ENCODE data around the gene MNAT1.
A peak's percentile ranks its signal among the peaks of the same experiment; 100 is the strongest.

MNAT1 gene

DNA sequence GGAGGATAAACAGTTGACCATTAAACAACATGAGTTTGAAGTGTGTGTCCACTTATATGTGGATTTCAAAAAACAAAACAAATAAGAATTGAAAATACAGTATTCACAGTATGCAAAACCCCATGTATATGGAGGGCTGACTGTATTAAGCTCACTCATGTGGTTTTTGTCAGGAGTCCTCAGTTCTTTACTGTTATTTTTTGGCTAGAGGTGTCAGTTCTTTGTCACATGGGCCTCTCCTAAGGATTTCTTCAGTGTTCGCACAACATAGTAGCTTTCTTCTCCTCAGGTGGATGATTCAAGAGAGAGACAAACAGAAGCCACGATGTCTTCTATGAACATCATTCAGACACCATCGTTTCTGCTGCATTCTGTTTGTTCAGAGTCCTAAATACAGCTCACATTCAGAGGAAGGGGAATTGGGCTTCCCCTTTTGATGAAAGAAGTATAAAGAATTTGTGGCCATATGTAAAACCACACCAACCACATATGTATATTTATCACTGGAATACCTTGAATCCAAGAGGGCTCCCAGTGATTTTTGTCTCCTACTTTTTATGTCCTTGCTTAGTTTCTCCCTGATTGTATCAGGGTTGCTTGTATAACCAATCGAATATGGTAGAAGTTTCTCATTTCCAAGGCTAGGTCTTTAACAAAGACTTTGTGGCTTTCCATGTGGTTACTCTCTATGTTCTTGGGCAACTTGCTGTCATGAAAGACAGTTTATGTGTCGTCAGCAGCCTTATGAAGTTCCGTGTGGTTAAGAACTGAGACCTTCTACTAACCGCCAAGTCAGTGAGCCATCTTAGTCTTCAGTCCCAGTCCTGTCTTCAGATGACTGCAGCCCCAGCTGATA, 18.9 kb downstream of the MNAT1 start:
- Mint-ChIP-seq H3K27me3 (ENCODE audit: low read depth, poor library complexity) (no peaks in the 10 kb centered on the region), H3K36me3 (ENCODE audit: low read depth) (peaks cover 33% of the 10 kb centered on the region), H3K4me1 (peaks cover 20% of the 10 kb centered on the region), H3K4me3 (no peak overlapping the region), H3K9me3 (peaks cover 4% of the 10 kb centered on the region), H3K27ac (peak overlapping the region; percentile 18)
- DNase-seq = no peak
- TF ChIP-seq, protein P1, sequence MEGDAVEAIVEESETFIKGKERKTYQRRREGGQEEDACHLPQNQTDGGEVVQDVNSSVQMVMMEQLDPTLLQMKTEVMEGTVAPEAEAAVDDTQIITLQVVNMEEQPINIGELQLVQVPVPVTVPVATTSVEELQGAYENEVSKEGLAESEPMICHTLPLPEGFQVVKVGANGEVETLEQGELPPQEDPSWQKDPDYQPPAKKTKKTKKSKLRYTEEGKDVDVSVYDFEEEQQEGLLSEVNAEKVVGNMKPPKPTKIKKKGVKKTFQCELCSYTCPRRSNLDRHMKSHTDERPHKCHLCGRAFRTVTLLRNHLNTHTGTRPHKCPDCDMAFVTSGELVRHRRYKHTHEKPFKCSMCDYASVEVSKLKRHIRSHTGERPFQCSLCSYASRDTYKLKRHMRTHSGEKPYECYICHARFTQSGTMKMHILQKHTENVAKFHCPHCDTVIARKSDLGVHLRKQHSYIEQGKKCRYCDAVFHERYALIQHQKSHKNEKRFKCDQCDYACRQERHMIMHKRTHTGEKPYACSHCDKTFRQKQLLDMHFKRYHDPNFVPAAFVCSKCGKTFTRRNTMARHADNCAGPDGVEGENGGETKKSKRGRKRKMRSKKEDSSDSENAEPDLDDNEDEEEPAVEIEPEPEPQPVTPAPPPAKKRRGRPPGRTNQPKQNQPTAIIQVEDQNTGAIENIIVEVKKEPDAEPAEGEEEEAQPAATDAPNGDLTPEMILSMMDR (IDR thresholded peaks at IDR 0.05) = no peak

DNA sequence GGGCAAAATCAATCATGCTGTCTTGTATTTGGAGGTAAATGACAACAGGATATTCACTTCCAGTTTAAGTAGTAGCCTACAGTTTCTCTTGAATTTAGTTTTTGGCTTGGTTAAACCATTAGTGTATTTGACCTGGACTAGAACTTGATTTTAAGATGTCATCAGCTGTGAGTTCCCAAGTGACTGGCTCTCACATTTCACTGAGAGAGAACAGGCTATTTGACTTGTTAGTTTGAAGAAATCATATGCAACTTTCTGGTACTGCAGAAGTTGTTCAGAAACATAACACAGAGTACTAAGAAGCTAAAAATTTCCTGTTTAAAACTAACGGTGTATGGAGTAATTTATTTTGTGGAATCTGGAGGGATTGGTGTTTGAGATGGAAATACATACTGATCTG, 22.3 kb downstream of the MNAT1 start:
- H3K4me3 Mint-ChIP-seq = no peak overlapping the region
- no peak for DNase-seq
- H3K4me1 Mint-ChIP-seq = peaks cover 30% of the 10 kb centered on the region
- no peak overlapping the region for H3K27ac Mint-ChIP-seq
- H3K36me3 Mint-ChIP-seq (ENCODE audit: low read depth) = peaks cover 29% of the 10 kb centered on the region
- peaks cover 4% of the 10 kb centered on the region for H3K9me3 Mint-ChIP-seq
- no peaks in the 10 kb centered on the region for H3K27me3 Mint-ChIP-seq (ENCODE audit: low read depth, poor library complexity)
- TF ChIP-seq, protein P1 (IDR thresholded peaks at IDR 0.05) = no peak

DNA sequence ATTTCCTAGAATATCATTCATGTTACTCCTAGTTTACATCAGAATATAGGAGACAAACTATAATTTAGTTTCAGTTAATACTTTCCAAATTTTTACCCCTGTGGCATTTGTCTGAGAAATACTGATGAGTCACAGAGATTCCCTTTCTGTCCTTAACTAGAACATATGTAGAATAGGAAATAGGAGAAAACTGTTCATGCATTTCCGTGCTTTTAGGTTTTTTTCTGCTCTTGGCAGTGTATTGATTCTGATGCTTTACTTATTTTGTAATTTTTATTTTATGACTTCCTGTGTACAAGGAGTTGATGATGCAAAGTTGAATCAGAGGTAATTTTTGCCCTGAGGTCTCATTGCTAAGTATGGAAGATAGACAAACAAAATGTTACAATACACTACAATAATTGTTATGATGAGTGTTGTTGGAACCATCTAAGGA, 23.0 kb downstream of the MNAT1 start:
- TF ChIP-seq, protein P1 (IDR thresholded peaks at IDR 0.05) = no peak
- Mint-ChIP-seq H3K4me1 (peaks cover 30% of the 10 kb centered on the region), H3K27ac (no peak overlapping the region), H3K4me3 (no peak overlapping the region), H3K9me3 (peaks cover 4% of the 10 kb centered on the region), H3K27me3 (ENCODE audit: low read depth, poor library complexity) (no peaks in the 10 kb centered on the region), H3K36me3 (ENCODE audit: low read depth) (peaks cover 22% of the 10 kb centered on the region)
- no peak for DNase-seq

DNA sequence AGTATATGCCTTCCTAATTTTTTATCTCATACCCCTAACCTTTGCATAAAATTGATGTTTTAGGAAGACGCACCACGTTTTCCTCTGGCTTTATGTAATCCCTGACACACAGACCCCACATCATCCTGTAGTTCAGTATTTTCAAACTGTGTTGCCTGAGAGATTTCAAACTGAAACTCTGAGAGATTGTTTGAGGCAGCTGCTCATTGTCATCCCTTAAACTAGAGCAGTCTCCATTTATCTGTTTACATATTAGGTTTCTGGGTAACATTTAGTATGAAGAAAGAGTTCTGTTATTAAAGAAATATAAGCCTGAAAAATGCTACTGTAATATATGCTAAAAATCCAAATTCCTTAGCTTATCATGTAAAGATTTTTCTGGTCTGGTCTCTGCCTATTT, 24.3 kb downstream of the MNAT1 start:
- Mint-ChIP-seq H3K4me1 (peaks cover 30% of the 10 kb centered on the region), H3K36me3 (ENCODE audit: low read depth) (peaks cover 11% of the 10 kb centered on the region), H3K9me3 (no peaks in the 10 kb centered on the region), H3K4me3 (no peak overlapping the region), H3K27ac (peak overlapping the region; percentile 94), H3K27me3 (ENCODE audit: low read depth, poor library complexity) (no peaks in the 10 kb centered on the region)
- TF ChIP-seq, protein P1 (IDR thresholded peaks at IDR 0.05) = no peak
- no peak for DNase-seq

DNA sequence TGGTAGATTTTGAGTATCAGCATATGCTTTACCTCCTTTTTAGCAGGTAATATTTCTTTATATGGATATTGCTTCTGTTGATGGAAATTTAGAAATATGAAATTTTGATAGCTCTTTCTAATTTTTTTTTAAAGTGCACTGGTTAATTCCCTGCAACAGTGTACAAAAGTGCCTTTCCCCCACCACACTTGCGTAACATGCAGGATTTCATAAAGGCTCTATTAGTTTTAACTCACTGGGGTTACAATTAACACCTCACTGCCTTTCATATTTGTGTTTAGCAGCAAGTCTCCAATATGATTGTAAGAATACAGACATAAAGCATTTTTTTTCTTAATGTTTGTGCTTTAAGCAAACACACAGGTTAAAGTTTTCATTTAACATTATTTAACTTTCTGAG, 25.6 kb downstream of the MNAT1 start:
- Mint-ChIP-seq H3K4me1 (peaks cover 30% of the 10 kb centered on the region), H3K27me3 (ENCODE audit: low read depth, poor library complexity) (no peaks in the 10 kb centered on the region), H3K9me3 (no peaks in the 10 kb centered on the region), H3K36me3 (ENCODE audit: low read depth) (peaks cover 11% of the 10 kb centered on the region), H3K4me3 (no peak overlapping the region), H3K27ac (no peak overlapping the region)
- TF ChIP-seq, protein P1 (IDR thresholded peaks at IDR 0.05) = no peak
- no peak for DNase-seq
